Ascending aorta (tissue), 2 donors: ENCODE results near the gene MCF2L. TPM values are rescaled to one million over a fixed set of nuclear protein-coding genes. Genes with fewer than 3 reads are reported as not detected.

Source experiments
- DNase-seq, 2 donors: peaks; one replicate each; pipeline ENCODE4 v3.0.0-alpha.2; 2019; ENCODE audit warnings: low spot score in 2 of 2
- H3K27ac ChIP-seq, 2 donors: fragments of 200-600 bp; sonication (generic); one replicate each; pipeline ENCODE4 v1.5.1; 2016 to 2017; ENCODE audit warnings: mild to moderate bottlenecking in 1 of 2
- H3K27me3 ChIP-seq: fragments of 200-600 bp; sonication (generic); one replicate; pipeline ENCODE4 v1.5.1; 2017
- H3K36me3 ChIP-seq, 2 donors: fragments of 200-600 bp; sonication (generic); one replicate each; pipeline ENCODE4 v1.5.1; 2016
- H3K4me1 ChIP-seq, 2 donors: fragments of 200-600 bp; sonication (generic); one replicate each; pipeline ENCODE4 v1.5.1; 2016 to 2017; ENCODE audit warnings: mild to moderate bottlenecking in 1 of 2
- H3K4me3 ChIP-seq, 2 donors: fragments of 200-600 bp; sonication (generic); one replicate each; pipeline ENCODE4 v1.5.1; 2016 to 2017; ENCODE audit warnings: mild to moderate bottlenecking in 1 of 2
- H3K9me3 ChIP-seq, 2 donors: fragments of 200-600 bp; sonication (generic); one replicate each; pipeline ENCODE4 v1.5.1; 2016
- intact Hi-C: fragments of 100-400 bp; cut with DNase I; formaldehyde crosslinking; loops from one replicate; pipeline ENCODE4 v1.15.1; 2023
- total RNA-seq: library from RNA; depleted of rRNA; stranded (reverse); fragments of >200 nt; gene quantifications from one replicate; pipeline ENCODE4 v1.1.0, GENCODE V29; 2016
- TF ChIP-seq, protein P1 (sequence below), 3 experiments: fragments of 200-600 bp in 2 of 3; fragments of 450-650 bp in 1 of 3; sonication (generic) in 2 of 3; IDR thresholded peaks; one replicate each; pipeline ENCODE4 v1.5.1; 2016 to 2019; ENCODE audit warnings: antibody characterized with exemption in 3 of 3, mild to moderate bottlenecking in 1 of 3, moderate library complexity in 1 of 3

Gene MCF2L
- total RNA-seq, 1 donor from 2014 or later = 112 TPM

- no peak overlapping the region for H3K27ac ChIP-seq
- H3K4me3 ChIP-seq = no peak overlapping the region
- DNase-seq = no peak
- TF ChIP-seq, protein P1, sequence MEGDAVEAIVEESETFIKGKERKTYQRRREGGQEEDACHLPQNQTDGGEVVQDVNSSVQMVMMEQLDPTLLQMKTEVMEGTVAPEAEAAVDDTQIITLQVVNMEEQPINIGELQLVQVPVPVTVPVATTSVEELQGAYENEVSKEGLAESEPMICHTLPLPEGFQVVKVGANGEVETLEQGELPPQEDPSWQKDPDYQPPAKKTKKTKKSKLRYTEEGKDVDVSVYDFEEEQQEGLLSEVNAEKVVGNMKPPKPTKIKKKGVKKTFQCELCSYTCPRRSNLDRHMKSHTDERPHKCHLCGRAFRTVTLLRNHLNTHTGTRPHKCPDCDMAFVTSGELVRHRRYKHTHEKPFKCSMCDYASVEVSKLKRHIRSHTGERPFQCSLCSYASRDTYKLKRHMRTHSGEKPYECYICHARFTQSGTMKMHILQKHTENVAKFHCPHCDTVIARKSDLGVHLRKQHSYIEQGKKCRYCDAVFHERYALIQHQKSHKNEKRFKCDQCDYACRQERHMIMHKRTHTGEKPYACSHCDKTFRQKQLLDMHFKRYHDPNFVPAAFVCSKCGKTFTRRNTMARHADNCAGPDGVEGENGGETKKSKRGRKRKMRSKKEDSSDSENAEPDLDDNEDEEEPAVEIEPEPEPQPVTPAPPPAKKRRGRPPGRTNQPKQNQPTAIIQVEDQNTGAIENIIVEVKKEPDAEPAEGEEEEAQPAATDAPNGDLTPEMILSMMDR (IDR thresholded peaks at IDR 0.05) = no peak
- H3K9me3 ChIP-seq = no peaks in the 10 kb centered on the region
- no peaks in the 10 kb centered on the region for H3K36me3 ChIP-seq
- no peaks in the 10 kb centered on the region for H3K27me3 ChIP-seq
- H3K4me1 ChIP-seq = no peaks in the 10 kb centered on the region
- intact Hi-C loops = no loop called here
Observed at GRCh38 chr13:112996671-112997091, 27.7 kb downstream of the MCF2L start.

GRCh38 chr13:112997188-112998130, 28.4 kb downstream of the MCF2L start:
- TF ChIP-seq, protein P1 (IDR thresholded peaks at IDR 0.05) = no peak
- DNase-seq = no peak
- no peaks in the 10 kb centered on the region for H3K4me1 ChIP-seq
- intact Hi-C loops = no loop called here
- H3K27ac ChIP-seq = no peak overlapping the region
- no peaks in the 10 kb centered on the region for H3K9me3 ChIP-seq
- no peaks in the 10 kb centered on the region for H3K36me3 ChIP-seq
- H3K27me3 ChIP-seq = no peaks in the 10 kb centered on the region
- H3K4me3 ChIP-seq = no peak overlapping the region

DNA sequence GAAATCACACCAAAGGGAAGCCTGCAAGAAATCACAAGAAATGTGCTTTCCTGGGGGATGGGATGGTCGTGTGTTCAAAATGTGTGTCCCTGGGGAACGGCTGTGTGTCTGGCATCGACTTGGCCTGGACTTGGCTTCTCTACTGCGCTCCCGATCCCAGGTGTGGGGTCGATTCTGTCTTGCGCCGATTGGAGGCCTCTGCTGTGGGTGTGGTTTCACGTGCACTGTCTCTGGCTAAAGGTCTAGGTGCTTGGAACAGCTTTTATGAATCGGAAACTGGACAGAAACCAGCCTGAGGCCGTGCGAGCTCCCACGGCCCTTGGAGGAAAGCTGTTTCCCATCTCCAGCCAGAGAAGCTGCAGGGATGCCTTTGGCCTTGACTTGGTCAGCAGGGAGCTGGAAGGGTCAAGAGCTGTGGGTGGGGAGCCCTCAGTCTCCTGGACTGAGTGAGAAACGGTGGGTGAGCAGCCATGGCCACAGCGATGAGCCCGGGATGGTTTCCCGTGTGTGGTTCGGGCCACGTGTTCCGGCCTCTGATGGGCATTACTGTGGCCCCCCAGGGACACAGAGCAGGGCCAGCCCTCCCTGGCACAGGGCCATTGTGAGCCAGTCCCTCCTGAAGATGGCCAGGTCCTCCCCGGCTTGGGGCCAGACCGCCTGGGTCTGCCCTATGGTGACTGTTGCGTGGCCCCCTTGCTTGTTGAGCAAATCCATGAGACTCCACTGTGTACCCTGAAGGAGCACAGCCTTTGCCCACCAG, 29.7 kb downstream of the MCF2L start:
- no peak overlapping the region for H3K4me3 ChIP-seq
- H3K27ac ChIP-seq = no peak overlapping the region
- H3K36me3 ChIP-seq = no peaks in the 10 kb centered on the region
- TF ChIP-seq, protein P1 (IDR thresholded peaks at IDR 0.05) = no peak
- no peaks in the 10 kb centered on the region for H3K9me3 ChIP-seq
- intact Hi-C loops = no loop called here
- no peaks in the 10 kb centered on the region for H3K27me3 ChIP-seq
- DNase-seq = no peak
- H3K4me1 ChIP-seq = no peaks in the 10 kb centered on the region

- no peaks in the 10 kb centered on the region for H3K4me1 ChIP-seq
- no peak overlapping the region for H3K27ac ChIP-seq
- intact Hi-C loops = no loop called here
- DNase-seq = no peak
- no peaks in the 10 kb centered on the region for H3K27me3 ChIP-seq
- no peaks in the 10 kb centered on the region for H3K9me3 ChIP-seq
- no peaks in the 10 kb centered on the region for H3K36me3 ChIP-seq
- no peak overlapping the region for H3K4me3 ChIP-seq
- TF ChIP-seq, protein P1 (IDR thresholded peaks at IDR 0.05) = no peak
Observed at GRCh38 chr13:112999414-113000177, 30.6 kb downstream of the MCF2L start.

DNA sequence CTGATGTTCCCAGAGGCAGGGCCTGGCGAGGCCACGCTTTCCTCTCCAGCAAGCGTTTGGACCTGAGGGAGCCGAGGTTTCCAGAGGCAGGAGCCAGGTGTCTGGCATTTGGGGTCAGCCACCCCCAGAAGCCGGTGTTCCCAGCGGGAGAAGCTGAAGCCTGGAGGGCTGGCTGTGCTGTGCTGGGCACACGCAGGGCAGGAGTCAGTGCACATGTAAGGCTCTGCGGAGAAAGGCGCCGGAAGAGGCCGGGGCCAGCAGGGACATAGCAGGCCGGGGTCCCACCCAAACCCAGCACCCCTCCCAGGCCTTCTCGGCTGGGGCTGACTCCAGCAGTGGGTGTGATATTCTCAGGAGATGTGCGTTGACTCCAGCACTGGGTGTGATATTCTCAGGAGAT, 31.6 kb downstream of the MCF2L start:
- Histone ChIP-seq H3K9me3 (no peaks in the 10 kb centered on the region), H3K27ac (no peak overlapping the region), H3K4me1 (no peaks in the 10 kb centered on the region), H3K36me3 (no peaks in the 10 kb centered on the region), H3K4me3 (no peak overlapping the region), H3K27me3 (no peaks in the 10 kb centered on the region)
- no peak for DNase-seq
- TF ChIP-seq, protein P1 (IDR thresholded peaks at IDR 0.05) = no peak
- intact Hi-C loops = no loop called here
